ENCODE results near the gene PRRT4. TPM values are rescaled to one million over a fixed set of nuclear protein-coding genes. Genes with fewer than 3 reads are reported as not detected.

PRRT4 gene
- not detected for total RNA-seq (ENCODE audit: unreplicated experiment)
- long read RNA-seq: 0 reads

- H3K4me1 Mint-ChIP-seq (ENCODE audit: low read depth, unreplicated experiment): peaks cover 13% of the 10 kb centered on the region
- peak within 1 kb of the TSS; percentile 60 for H3K27ac Mint-ChIP-seq (ENCODE audit: unreplicated experiment)
- H3K9me3 Mint-ChIP-seq (ENCODE audit: unreplicated experiment): peaks cover 5% of the 10 kb centered on the region
- peak within 1 kb of the TSS; percentile 87 for H3K4me3 Mint-ChIP-seq (ENCODE audit: unreplicated experiment)
- peaks cover 6% of the 10 kb centered on the region for H3K36me3 Mint-ChIP-seq (ENCODE audit: unreplicated experiment)
- TF ChIP-seq, protein P1, sequence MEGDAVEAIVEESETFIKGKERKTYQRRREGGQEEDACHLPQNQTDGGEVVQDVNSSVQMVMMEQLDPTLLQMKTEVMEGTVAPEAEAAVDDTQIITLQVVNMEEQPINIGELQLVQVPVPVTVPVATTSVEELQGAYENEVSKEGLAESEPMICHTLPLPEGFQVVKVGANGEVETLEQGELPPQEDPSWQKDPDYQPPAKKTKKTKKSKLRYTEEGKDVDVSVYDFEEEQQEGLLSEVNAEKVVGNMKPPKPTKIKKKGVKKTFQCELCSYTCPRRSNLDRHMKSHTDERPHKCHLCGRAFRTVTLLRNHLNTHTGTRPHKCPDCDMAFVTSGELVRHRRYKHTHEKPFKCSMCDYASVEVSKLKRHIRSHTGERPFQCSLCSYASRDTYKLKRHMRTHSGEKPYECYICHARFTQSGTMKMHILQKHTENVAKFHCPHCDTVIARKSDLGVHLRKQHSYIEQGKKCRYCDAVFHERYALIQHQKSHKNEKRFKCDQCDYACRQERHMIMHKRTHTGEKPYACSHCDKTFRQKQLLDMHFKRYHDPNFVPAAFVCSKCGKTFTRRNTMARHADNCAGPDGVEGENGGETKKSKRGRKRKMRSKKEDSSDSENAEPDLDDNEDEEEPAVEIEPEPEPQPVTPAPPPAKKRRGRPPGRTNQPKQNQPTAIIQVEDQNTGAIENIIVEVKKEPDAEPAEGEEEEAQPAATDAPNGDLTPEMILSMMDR (IDR thresholded peaks at IDR 0.05; ENCODE audit: partially characterized antibody, unreplicated experiment): no peak
- DNase-seq: peak; percentile 75
- H3K27me3 Mint-ChIP-seq (ENCODE audit: unreplicated experiment): peaks cover 31% of the 10 kb centered on the region
Measured at GRCh38 chr7:128361411-128362379, at the start of gene PRRT4. Gene PRRT4 (minus strand): TSS chr7:128361690.

- no peak for DNase-seq
- peak overlapping the region; percentile 95 for H3K4me3 Mint-ChIP-seq (ENCODE audit: unreplicated experiment)
- TF ChIP-seq, protein P1 (IDR thresholded peaks at IDR 0.05; ENCODE audit: partially characterized antibody, unreplicated experiment): no peak
- no peaks in the 10 kb centered on the region for H3K36me3 Mint-ChIP-seq (ENCODE audit: unreplicated experiment)
- peaks cover 15% of the 10 kb centered on the region for H3K4me1 Mint-ChIP-seq (ENCODE audit: low read depth, unreplicated experiment)
- peaks cover 20% of the 10 kb centered on the region for H3K27me3 Mint-ChIP-seq (ENCODE audit: unreplicated experiment)
- H3K27ac Mint-ChIP-seq (ENCODE audit: unreplicated experiment): peak overlapping the region; percentile 89
- H3K9me3 Mint-ChIP-seq (ENCODE audit: unreplicated experiment): peaks cover 8% of the 10 kb centered on the region
Measured at GRCh38 chr7:128410451-128410753, 48.9 kb upstream of the PRRT4 start.

DNA sequence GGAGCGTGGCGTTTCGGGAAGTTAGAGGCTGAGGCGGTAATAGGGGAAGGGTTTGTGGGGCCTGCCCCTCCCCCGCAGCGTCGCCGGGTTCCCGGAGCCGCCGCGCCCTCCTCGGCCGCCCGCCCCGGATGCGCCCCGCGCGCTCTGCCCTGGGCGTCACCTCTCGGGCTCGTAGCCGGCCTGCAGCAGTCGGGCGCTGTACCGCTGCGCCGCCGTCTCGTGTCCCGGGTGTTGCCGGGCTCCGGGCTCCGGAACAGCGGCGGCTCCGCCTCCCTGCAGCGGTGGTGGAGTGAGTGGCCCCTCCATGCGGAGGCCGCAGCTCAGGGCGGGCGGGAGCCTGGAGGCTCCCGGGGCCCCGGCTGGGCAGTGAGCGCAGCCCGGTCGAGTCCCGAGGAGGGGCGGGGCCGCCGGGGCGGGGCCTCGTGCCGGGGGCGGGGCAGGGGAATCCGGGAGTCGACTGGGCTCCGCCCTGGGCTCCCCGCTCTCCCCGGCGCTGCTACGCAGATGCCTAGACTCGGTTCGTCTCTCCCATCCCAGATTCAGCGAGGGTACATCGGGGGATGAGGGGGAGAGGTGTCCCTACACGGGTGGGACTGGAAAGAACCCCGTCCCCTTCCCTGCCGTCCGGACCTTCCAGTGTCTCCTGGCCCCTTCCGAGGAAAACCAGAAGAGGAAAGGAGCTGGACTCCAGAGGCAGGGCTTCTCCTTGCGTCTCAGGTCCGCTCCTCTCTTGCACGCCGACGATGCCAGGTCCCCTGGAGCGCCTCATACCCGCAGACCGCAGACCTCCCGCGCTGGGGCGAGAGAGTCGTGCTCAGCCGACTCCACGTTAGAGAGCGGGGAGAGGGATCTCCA is 48.3 kb upstream of the PRRT4 start, which contains the start of gene IMPDH1:
Gene IMPDH1, minus strand, starts transcription at position 387 of the 855 bp plus-strand sequence. Its CDS starts 81 bp downstream, at position 306.
- H3K27ac Mint-ChIP-seq (ENCODE audit: unreplicated experiment): peak within 1 kb of the TSS; percentile 89
- H3K36me3 Mint-ChIP-seq (ENCODE audit: unreplicated experiment): no peaks in the 10 kb centered on the region
- peak; percentile 94 for DNase-seq
- peaks cover 22% of the 10 kb centered on the region for H3K27me3 Mint-ChIP-seq (ENCODE audit: unreplicated experiment)
- peaks cover 17% of the 10 kb centered on the region for H3K4me1 Mint-ChIP-seq (ENCODE audit: low read depth, unreplicated experiment)
- peaks cover 8% of the 10 kb centered on the region for H3K9me3 Mint-ChIP-seq (ENCODE audit: unreplicated experiment)
- H3K4me3 Mint-ChIP-seq (ENCODE audit: unreplicated experiment): peak within 1 kb of the TSS; percentile 96
- TF ChIP-seq, protein P1 (IDR thresholded peaks at IDR 0.05; ENCODE audit: partially characterized antibody, unreplicated experiment): no peak

DNA sequence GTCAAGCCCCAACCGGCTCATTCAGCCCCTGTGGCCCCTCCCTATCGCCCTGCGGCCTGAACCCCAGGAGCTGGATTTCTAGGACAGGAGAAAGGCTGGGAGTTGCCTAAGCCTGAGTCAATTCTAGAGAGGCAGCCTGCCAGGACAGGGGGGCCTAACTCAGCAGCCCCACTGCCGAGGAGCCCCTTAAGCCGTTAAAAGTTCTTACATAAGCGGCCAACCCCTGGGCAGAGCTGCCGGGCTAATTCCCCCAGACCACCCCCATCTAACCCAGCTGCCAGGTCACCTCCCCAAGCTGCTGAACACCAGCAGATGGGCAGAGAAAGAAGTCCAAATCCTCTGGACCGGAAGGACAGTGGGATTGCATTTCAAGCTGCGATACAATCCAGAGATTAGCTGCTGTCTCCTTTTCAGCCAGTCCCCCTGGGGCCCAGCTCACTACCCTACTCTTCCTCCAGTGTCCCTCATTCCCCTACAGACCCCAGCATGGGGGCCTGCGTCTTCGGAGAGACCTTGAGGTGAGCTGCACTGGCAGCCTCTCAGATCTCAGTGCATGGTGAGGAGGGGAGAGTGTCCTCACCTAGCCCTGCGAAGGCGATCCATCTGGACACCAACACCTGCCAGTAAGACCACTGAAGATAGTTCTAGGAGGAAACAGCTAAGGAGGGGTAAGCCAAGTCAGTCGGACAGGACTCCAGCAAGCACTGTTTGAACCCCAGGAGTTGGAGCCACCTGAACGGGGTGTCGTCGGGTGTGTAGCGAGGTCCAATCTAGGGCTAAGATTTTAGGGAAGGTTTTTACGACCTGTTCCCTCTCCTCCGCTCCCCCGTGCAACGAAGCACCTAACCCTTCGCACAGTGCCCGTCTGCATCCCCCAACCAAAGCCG is 47.5 kb upstream of the PRRT4 start:
- H3K27ac Mint-ChIP-seq (ENCODE audit: unreplicated experiment): peak overlapping the region; percentile 80
- peak overlapping the region; percentile 96 for H3K4me3 Mint-ChIP-seq (ENCODE audit: unreplicated experiment)
- DNase-seq: peak; percentile 46
- peaks cover 10% of the 10 kb centered on the region for H3K9me3 Mint-ChIP-seq (ENCODE audit: unreplicated experiment)
- H3K36me3 Mint-ChIP-seq (ENCODE audit: unreplicated experiment): no peaks in the 10 kb centered on the region
- H3K4me1 Mint-ChIP-seq (ENCODE audit: low read depth, unreplicated experiment): peaks cover 23% of the 10 kb centered on the region
- TF ChIP-seq, protein P1 (IDR thresholded peaks at IDR 0.05; ENCODE audit: partially characterized antibody, unreplicated experiment): no peak
- peaks cover 24% of the 10 kb centered on the region for H3K27me3 Mint-ChIP-seq (ENCODE audit: unreplicated experiment)
